ENCODE results near the gene ANTXR1.

DNA sequence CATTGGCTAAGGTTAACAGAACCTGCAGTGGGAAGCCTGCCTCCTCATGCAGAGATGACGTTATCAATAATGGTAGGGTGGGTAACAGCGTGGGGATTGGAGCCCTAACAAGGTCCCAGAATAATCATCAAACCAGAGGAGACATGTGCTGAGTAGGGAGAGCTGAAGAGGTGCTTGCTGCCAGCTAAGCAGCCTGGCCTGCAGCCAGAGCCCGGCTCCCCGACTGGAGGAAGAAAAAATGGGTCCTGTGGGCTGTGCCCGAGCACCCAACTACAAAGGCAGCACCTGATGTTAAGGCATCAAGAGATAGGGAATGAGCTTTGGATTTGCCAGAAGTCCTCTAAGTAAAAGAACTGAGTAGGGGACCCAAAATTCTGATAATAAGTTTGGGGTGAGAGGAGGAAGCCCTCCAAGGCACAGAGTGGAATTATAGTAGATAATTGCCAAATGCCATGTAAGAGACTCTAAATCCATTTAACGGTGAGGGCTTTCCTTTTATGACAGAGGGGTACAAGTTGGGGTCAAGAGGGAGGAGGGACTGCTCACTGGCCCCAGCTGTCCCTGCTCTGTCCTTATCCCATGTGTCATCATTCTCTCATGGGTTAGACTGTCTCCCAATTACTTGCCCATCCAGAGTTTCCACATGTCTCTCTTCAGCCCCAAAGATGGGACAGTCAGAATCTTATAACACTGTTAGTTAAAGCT is 156.1 kb downstream of the ANTXR1 start:
- no peak for TF ChIP-seq POLR2A (IDR thresholded peaks at IDR 0.05; ENCODE audit: control extremely low read depth in 1 of 2, low read depth in 2 of 2, low read length in 2 of 2)
- TF ChIP-seq, protein P1, sequence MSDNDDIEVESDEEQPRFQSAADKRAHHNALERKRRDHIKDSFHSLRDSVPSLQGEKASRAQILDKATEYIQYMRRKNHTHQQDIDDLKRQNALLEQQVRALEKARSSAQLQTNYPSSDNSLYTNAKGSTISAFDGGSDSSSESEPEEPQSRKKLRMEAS (IDR thresholded peaks at IDR 0.05) = no peak
- TF ChIP-seq, protein P2, sequence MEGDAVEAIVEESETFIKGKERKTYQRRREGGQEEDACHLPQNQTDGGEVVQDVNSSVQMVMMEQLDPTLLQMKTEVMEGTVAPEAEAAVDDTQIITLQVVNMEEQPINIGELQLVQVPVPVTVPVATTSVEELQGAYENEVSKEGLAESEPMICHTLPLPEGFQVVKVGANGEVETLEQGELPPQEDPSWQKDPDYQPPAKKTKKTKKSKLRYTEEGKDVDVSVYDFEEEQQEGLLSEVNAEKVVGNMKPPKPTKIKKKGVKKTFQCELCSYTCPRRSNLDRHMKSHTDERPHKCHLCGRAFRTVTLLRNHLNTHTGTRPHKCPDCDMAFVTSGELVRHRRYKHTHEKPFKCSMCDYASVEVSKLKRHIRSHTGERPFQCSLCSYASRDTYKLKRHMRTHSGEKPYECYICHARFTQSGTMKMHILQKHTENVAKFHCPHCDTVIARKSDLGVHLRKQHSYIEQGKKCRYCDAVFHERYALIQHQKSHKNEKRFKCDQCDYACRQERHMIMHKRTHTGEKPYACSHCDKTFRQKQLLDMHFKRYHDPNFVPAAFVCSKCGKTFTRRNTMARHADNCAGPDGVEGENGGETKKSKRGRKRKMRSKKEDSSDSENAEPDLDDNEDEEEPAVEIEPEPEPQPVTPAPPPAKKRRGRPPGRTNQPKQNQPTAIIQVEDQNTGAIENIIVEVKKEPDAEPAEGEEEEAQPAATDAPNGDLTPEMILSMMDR (IDR thresholded peaks at IDR 0.05; ENCODE audit: control extremely low read depth in 1 of 3, insufficient read depth in 1 of 3, low read depth in 1 of 3, low read length in 3 of 3) = no peak
- TF ChIP-seq NANOG (IDR thresholded peaks at IDR 0.05; ENCODE audit: insufficient read depth, low read depth, low read length, poor library complexity, severe bottlenecking) = no peak
- no peak for TF ChIP-seq SP2 (IDR thresholded peaks at IDR 0.05; ENCODE audit: low read length)
- no peak for TF ChIP-seq EZH2 (IDR thresholded peaks at IDR 0.05; ENCODE audit: low read depth, low read length, severe bottlenecking)
- TF ChIP-seq YY1 (IDR thresholded peaks at IDR 0.05; ENCODE audit: low read depth, low read length) = no peak
- no peak for TF ChIP-seq JUND (IDR thresholded peaks at IDR 0.05; ENCODE audit: low read length)
- no peak for TF ChIP-seq TBP (IDR thresholded peaks at IDR 0.05; ENCODE audit: low read depth, low read length)
- no peak for TF ChIP-seq EP300 (IDR thresholded peaks at IDR 0.05; ENCODE audit: borderline replicate concordance in 1 of 2, low read depth in 2 of 2, low read length in 2 of 2)
- TF ChIP-seq CEBPB (IDR thresholded peaks at IDR 0.05; ENCODE audit: low read depth, low read length) = no peak
- TF ChIP-seq POLR2AphosphoS5 (IDR thresholded peaks at IDR 0.05; ENCODE audit: low read depth, low read length) = no peak
- TF ChIP-seq GABPA (IDR thresholded peaks at IDR 0.05; ENCODE audit: borderline replicate concordance, insufficient read depth, low read length) = no peak

Measured in H1 (cell line).